IMR-90 (cell line): ENCODE results near the gene DSTYK. TPM values are rescaled to one million over a fixed set of nuclear protein-coding genes. Genes with fewer than 3 reads are reported as not detected.

Source experiments
- ATAC-seq: fragments of 200-7000 bp; cut with Tn5 transposase; 2 replicates; pipeline ENCODE4 v1.9.1; 2020; ENCODE audit warnings: low read depth, mild to moderate bottlenecking, moderate library complexity
- BruUV-seq: library from RNA; stranded (reverse); fragments of 400-500 nt; replicated peaks from 2 replicates; lab custom pipeline; 2021; lab: Mats Ljungman, UMichigan
- CTCF ChIA-PET: fragments of 300-600 bp; formaldehyde crosslinking; extraction: SDS; loops from one replicate; lab custom pipeline; 2021; ENCODE audit warnings: antibody characterized with exemption; lab: Yijun Ruan, JAX
- POLR2A ChIA-PET: fragments of 300-600 bp; sonication (Branson Sonifier 250); formaldehyde crosslinking; loops from one replicate; lab custom pipeline; 2022; ENCODE audit warnings: antibody characterized with exemption; ENCODE audit not compliant: unreplicated experiment; lab: Charles Lee
- DNase-seq: peaks from one replicate; pipeline ENCODE4 v3.0.0; 2013
- H2AFZ ChIP-seq: replicated peaks from 2 replicates; pipeline ENCODE3; 2013; ENCODE audit warnings: low read length, mild to moderate bottlenecking; ENCODE audit not compliant: poor library complexity
- H2AK5ac ChIP-seq: 2 replicates; pipeline ENCODE4 v1.6.1; 2013; ENCODE audit warnings: low read depth, low read length, inconsistent platforms
- H2AK9ac ChIP-seq: replicated peaks from 2 replicates; pipeline ENCODE3; 2013; ENCODE audit warnings: mild to moderate bottlenecking, low read depth, low read length, moderate library complexity; ENCODE audit not compliant: poor library complexity
- H2BK120ac ChIP-seq: 2 replicates; pipeline ENCODE4 v1.6.1; 2013; ENCODE audit warnings: low read depth, low read length, inconsistent platforms
- H2BK15ac ChIP-seq: 3 replicates; pipeline ENCODE4 v1.6.1; 2013; ENCODE audit warnings: low read depth, low read length, inconsistent platforms
- H2BK20ac ChIP-seq: 2 replicates; pipeline ENCODE4 v1.6.1; 2013; ENCODE audit warnings: low read depth, mild to moderate bottlenecking, inconsistent platforms, low read length, moderate library complexity
- H2BK5ac ChIP-seq: 2 replicates; pipeline ENCODE4 v1.6.1; 2013; ENCODE audit warnings: mild to moderate bottlenecking, low read depth, low read length, inconsistent platforms; ENCODE audit not compliant: poor library complexity, severe bottlenecking
- H3K14ac ChIP-seq: replicated peaks from 2 replicates; pipeline ENCODE4 v1.6.1; 2013; ENCODE audit warnings: low read depth, low read length, inconsistent platforms
- H3K18ac ChIP-seq: 2 replicates; pipeline ENCODE4 v1.6.1; 2013; ENCODE audit warnings: low read depth, low read length, control low read depth
- H3K23ac ChIP-seq: 2 replicates; pipeline ENCODE4 v1.6.1; 2013; ENCODE audit warnings: low read depth, low read length, inconsistent platforms
- H3K27ac ChIP-seq: 2 replicates; pipeline ENCODE4 v1.5.1; 2013; ENCODE audit warnings: mild to moderate bottlenecking, control low read depth, low read length; ENCODE audit not compliant: insufficient read depth
- H3K27me3 ChIP-seq: 2 replicates; pipeline ENCODE4 v1.6.1; 2013; ENCODE audit warnings: low read length; ENCODE audit not compliant: control insufficient read depth, insufficient read depth
- H3K36me3 ChIP-seq: 2 replicates; pipeline ENCODE4 v1.6.1; 2013; ENCODE audit warnings: low read length, mixed read lengths; ENCODE audit not compliant: control insufficient read depth, insufficient read depth
- H3K4ac ChIP-seq: 2 replicates; pipeline ENCODE4 v1.6.1; 2013; ENCODE audit warnings: low read depth, low read length, inconsistent platforms
- H3K4me1 ChIP-seq: 2 replicates; pipeline ENCODE4 v1.6.1; 2013; ENCODE audit warnings: low read length, mixed read lengths; ENCODE audit not compliant: control insufficient read depth, insufficient read depth
- H3K4me2 ChIP-seq: 2 replicates; pipeline ENCODE4 v1.6.1; 2013; ENCODE audit warnings: low read depth, mild to moderate bottlenecking, control low read depth, low read length, moderate library complexity
- H3K4me3 ChIP-seq: 2 replicates; pipeline ENCODE4 v1.5.1; 2013; ENCODE audit warnings: low read depth, mild to moderate bottlenecking, control low read depth, low read length, moderate library complexity; ENCODE audit not compliant: insufficient read depth
- H3K56ac ChIP-seq: 2 replicates; pipeline ENCODE4 v1.6.1; 2013; ENCODE audit warnings: low read length, inconsistent platforms; ENCODE audit not compliant: insufficient read depth; ENCODE audit errors: extremely low read depth
- H3K79me1 ChIP-seq, 2 experiments: 2 replicates each; pipeline ENCODE4 v1.6.1; 2013; ENCODE audit warnings: low read length in 2 of 2, inconsistent platforms in 1 of 2, low read depth in 1 of 2
- H3K9ac ChIP-seq: 2 replicates; pipeline ENCODE4 v1.6.1; 2013; ENCODE audit warnings: low read depth, low read length, control low read depth
- H3K9me1 ChIP-seq: 2 replicates; pipeline ENCODE4 v1.6.1; 2013; ENCODE audit warnings: low read length, inconsistent platforms; ENCODE audit not compliant: insufficient read depth
- H3K9me3 ChIP-seq: 2 replicates; pipeline ENCODE4 v1.6.1; 2013; ENCODE audit warnings: low read length; ENCODE audit not compliant: control insufficient read depth, insufficient read depth
- H4K20me1 ChIP-seq: 2 replicates; pipeline ENCODE4 v1.6.1; 2013; ENCODE audit warnings: low read length, inconsistent platforms; ENCODE audit not compliant: insufficient read depth
- H4K5ac ChIP-seq: 2 replicates; pipeline ENCODE4 v1.6.1; 2013; ENCODE audit warnings: mild to moderate bottlenecking, low read depth, low read length, control low read depth
- H4K8ac ChIP-seq, 2 experiments: 2 replicates each; pipeline ENCODE4 v1.6.1; 2013; ENCODE audit warnings: low read depth in 2 of 2, low read length in 2 of 2, control low read depth in 1 of 2, inconsistent platforms in 1 of 2
- H4K91ac ChIP-seq: 2 replicates; pipeline ENCODE4 v1.6.1; 2013; ENCODE audit warnings: low read depth, low read length, inconsistent platforms; ENCODE audit not compliant: insufficient read depth
- BHLHE40 ChIP-seq: fragments of 150-350 bp; IDR thresholded peaks from 2 replicates; pipeline ENCODE4 v1.6.1; 2016; ENCODE audit warnings: mild to moderate bottlenecking, low read depth, low read length
- CEBPB ChIP-seq: IDR thresholded peaks from 2 replicates; pipeline ENCODE4 v1.6.1; 2012; ENCODE audit warnings: low read depth, low read length, improper control_type of control experiment
- CHD1 ChIP-seq: IDR thresholded peaks from 2 replicates; pipeline ENCODE4 v1.6.1; 2012; ENCODE audit warnings: low read depth, low read length, improper control_type of control experiment
- FOS ChIP-seq: fragments of 150-350 bp; IDR thresholded peaks from 2 replicates; pipeline ENCODE4 v1.6.1; 2016; ENCODE audit warnings: low read depth, low read length
- MAFK ChIP-seq: IDR thresholded peaks from 2 replicates; pipeline ENCODE4 v1.6.1; 2012; ENCODE audit warnings: low read depth, low read length, improper control_type of control experiment
- MAZ ChIP-seq: IDR thresholded peaks from 2 replicates; pipeline ENCODE4 v1.6.1; 2012; ENCODE audit warnings: low read depth, mild to moderate bottlenecking, low read length, improper control_type of control experiment, moderate library complexity, borderline replicate concordance
- MXI1 ChIP-seq: IDR thresholded peaks from 2 replicates; pipeline ENCODE4 v1.6.1; 2012; ENCODE audit warnings: low read depth, mild to moderate bottlenecking, low read length, moderate library complexity, borderline replicate concordance
- NFE2L2 ChIP-seq: fragments of 150-350 bp; IDR thresholded peaks from 2 replicates; pipeline ENCODE4 v1.6.1; 2016; ENCODE audit warnings: low read depth, mild to moderate bottlenecking, low read length
- POLR2A ChIP-seq: IDR thresholded peaks from 2 replicates; pipeline ENCODE4 v1.6.1; 2012; ENCODE audit warnings: mild to moderate bottlenecking, low read depth, low read length
- RAD21 ChIP-seq: IDR thresholded peaks from 2 replicates; pipeline ENCODE4 v1.6.1; 2012; ENCODE audit warnings: low read length, improper control_type of control experiment
- RCOR1 ChIP-seq: IDR thresholded peaks from 2 replicates; pipeline ENCODE4 v1.6.1; 2012; ENCODE audit warnings: mild to moderate bottlenecking, low read length, improper control_type of control experiment; ENCODE audit not compliant: insufficient replicate concordance
- RFX5 ChIP-seq: IDR thresholded peaks from 2 replicates; pipeline ENCODE4 v1.8.0; 2012; ENCODE audit warnings: low read depth, mild to moderate bottlenecking, low read length, moderate library complexity
- SMC3 ChIP-seq: fragments of 150-350 bp; IDR thresholded peaks from 2 replicates; pipeline ENCODE4 v1.6.1; 2016; ENCODE audit warnings: low read depth, mild to moderate bottlenecking, antibody characterized with exemption, low read length, moderate library complexity
- WGBS, 2 experiments: methylation state at CpG; one replicate each; pipeline versions ENCODE4 v1.1.5 to v1.1.7; 2013; ENCODE audit warnings: missing lambda C conversion rate in 2 of 2; ENCODE audit not compliant: insufficient read length in 1 of 2; ENCODE audit errors: extremely low coverage in 2 of 2; 5-methylcytosine and 5-hydroxymethylcytosine counted together
- dilution Hi-C: fragments of 300-500 bp; cut with HindIII; formaldehyde crosslinking; loops from one replicate; pipeline ENCODE4 v1.14.3; 2018; ENCODE audit warnings: low sequenced_read_pairs; ENCODE audit not compliant: unreplicated experiment
- in situ Hi-C: fragments of 300-500 bp; cut with MboI; formaldehyde crosslinking; loops from 3 replicates; pipeline ENCODE4 v1.14.3; 2019; ENCODE audit warnings: low sequenced_read_pairs, inconsistent platforms, mixed read lengths
- intact Hi-C: fragments of 100-400 bp; cut with micrococcal nuclease; formaldehyde crosslinking; loops from 2 replicates; pipeline ENCODE4 v1.10.0; 2022
- polyA plus RNA-seq, 3 experiments: library from polyadenylated mRNA; depleted of rRNA; stranded (reverse); fragments of >200 nt; gene quantifications; 2 replicates each; pipeline ENCODE4 v1.2.3, GENCODE V29; 2012; ENCODE audit warnings: low replicate concordance in 1 of 3
- total RNA-seq: library from RNA; depleted of rRNA; stranded (reverse); fragments of >200 nt; gene quantifications from 2 replicates; pipeline ENCODE4 v1.2.3, GENCODE V29; 2012
- TF ChIP-seq, protein P1 (sequence below): fragments of 150-350 bp; IDR thresholded peaks from 2 replicates; pipeline ENCODE4 v1.6.1; 2017; ENCODE audit warnings: mild to moderate bottlenecking, antibody characterized with exemption, low read length, low read depth
- TF ChIP-seq, protein P2 (sequence below): conservative IDR thresholded peaks from 2 replicates; pipeline ENCODE4 v1.5.1; 2012; ENCODE audit warnings: mild to moderate bottlenecking, low read depth, low read length, improper control_type of control experiment
- TF ChIP-seq, protein P3 (sequence below): fragments of 150-350 bp; IDR thresholded peaks from 2 replicates; pipeline ENCODE4 v1.6.1; 2016; ENCODE audit warnings: low read depth, mild to moderate bottlenecking, low read length, moderate library complexity, borderline replicate concordance

The DSTYK gene
- total and polyA plus RNA-seq, 2 of the 4 experiments (the other 2 are of a cell fraction): 8.0 to 18.3 TPM

DNA sequence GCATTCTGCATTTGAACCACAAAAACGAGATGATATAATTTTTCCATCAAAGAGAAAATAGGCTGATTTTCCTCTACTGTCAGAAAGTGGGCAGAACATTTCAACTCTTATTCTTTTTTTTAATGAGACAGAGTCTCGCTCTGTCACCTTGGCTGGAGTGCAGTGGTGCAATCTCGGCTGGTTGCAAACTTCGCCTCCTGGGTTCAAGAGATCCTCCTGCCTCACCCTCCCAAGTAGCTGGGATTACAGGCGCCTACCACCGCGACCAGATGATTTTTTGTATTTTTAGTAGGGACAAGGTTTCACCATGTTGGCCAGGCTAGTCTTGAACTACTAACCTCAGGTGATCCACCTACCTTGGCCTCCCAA, 11.6 kb downstream of the DSTYK start:
- no peak overlapping the region for H3K27ac ChIP-seq
- POLR2A ChIA-PET: no interaction called here
- TF ChIP-seq SMC3 (no peak), BHLHE40 (no peak), CEBPB (no peak), RFX5 (no peak), MXI1 (no peak), POLR2A (no peak), RAD21 (no peak), MAFK (no peak), NFE2L2 (no peak), CHD1 (no peak), FOS (no peak), MAZ (no peak), RCOR1 (no peak)
- TF ChIP-seq, protein P1, sequence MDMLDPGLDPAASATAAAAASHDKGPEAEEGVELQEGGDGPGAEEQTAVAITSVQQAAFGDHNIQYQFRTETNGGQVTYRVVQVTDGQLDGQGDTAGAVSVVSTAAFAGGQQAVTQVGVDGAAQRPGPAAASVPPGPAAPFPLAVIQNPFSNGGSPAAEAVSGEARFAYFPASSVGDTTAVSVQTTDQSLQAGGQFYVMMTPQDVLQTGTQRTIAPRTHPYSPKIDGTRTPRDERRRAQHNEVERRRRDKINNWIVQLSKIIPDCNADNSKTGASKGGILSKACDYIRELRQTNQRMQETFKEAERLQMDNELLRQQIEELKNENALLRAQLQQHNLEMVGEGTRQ: no peak
- TF ChIP-seq, protein P2, sequence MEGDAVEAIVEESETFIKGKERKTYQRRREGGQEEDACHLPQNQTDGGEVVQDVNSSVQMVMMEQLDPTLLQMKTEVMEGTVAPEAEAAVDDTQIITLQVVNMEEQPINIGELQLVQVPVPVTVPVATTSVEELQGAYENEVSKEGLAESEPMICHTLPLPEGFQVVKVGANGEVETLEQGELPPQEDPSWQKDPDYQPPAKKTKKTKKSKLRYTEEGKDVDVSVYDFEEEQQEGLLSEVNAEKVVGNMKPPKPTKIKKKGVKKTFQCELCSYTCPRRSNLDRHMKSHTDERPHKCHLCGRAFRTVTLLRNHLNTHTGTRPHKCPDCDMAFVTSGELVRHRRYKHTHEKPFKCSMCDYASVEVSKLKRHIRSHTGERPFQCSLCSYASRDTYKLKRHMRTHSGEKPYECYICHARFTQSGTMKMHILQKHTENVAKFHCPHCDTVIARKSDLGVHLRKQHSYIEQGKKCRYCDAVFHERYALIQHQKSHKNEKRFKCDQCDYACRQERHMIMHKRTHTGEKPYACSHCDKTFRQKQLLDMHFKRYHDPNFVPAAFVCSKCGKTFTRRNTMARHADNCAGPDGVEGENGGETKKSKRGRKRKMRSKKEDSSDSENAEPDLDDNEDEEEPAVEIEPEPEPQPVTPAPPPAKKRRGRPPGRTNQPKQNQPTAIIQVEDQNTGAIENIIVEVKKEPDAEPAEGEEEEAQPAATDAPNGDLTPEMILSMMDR: no peak
- TF ChIP-seq, protein P3, sequence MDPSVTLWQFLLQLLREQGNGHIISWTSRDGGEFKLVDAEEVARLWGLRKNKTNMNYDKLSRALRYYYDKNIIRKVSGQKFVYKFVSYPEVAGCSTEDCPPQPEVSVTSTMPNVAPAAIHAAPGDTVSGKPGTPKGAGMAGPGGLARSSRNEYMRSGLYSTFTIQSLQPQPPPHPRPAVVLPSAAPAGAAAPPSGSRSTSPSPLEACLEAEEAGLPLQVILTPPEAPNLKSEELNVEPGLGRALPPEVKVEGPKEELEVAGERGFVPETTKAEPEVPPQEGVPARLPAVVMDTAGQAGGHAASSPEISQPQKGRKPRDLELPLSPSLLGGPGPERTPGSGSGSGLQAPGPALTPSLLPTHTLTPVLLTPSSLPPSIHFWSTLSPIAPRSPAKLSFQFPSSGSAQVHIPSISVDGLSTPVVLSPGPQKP: no peak

More for the DNA sequence above, 11.6 kb downstream of the DSTYK start:
- H4K5ac ChIP-seq: no peak overlapping the region
- H3K4me1 ChIP-seq: peaks cover 14% of the 10 kb centered on the region
- H3K4me3 ChIP-seq: no peak overlapping the region
- dilution Hi-C loops: no loop called here
- DNase-seq (no peak), ATAC-seq (no peak)
- peaks cover 22% of the 10 kb centered on the region; the same call in 1 of the 2 replicates for H3K9me1 ChIP-seq
- H2BK5ac ChIP-seq: no peak overlapping the region
- H3K36me3 ChIP-seq: no peaks in the 10 kb centered on the region
- H4K91ac ChIP-seq: no peak overlapping the region
- H3K4ac ChIP-seq: no peak overlapping the region
- H2AFZ ChIP-seq: no peak overlapping the region
- peaks cover 32% of the 10 kb centered on the region; the same call in 1 of the 2 replicates for H4K20me1 ChIP-seq
- no TSS peak for BruUV-seq
- H3K27me3 ChIP-seq: no peaks in the 10 kb centered on the region
- H2AK9ac ChIP-seq: no peak overlapping the region
- peaks cover 35 to 74% of the 10 kb centered on the region in 2 experiments for H3K79me1 ChIP-seq
- H2AK5ac ChIP-seq: no peak overlapping the region
- no peak overlapping the region for H3K14ac ChIP-seq
- no peak overlapping the region for H3K4me2 ChIP-seq
- no peak overlapping the region for H3K9ac ChIP-seq
- no peak overlapping the region for H3K56ac ChIP-seq
- no CpG with 5 or more reads among the region's 7 CpGs for WGBS, 2 experiments
- in situ Hi-C loops: no loop called here
- no peak overlapping the region for H2BK15ac ChIP-seq
- H2BK120ac ChIP-seq: no peak overlapping the region
- no peaks in the 10 kb centered on the region for H3K9me3 ChIP-seq
- no peak overlapping the region for H4K8ac ChIP-seq
- H3K18ac ChIP-seq: no peak overlapping the region
- CTCF ChIA-PET: no interaction called here
- no peak overlapping the region for H3K23ac ChIP-seq
- no peak overlapping the region for H2BK20ac ChIP-seq
- intact Hi-C loops: no loop called here
